ENCODE data around the gene NEK11.
"Not testable (repeated sequence)": the region's sequence is repeated elsewhere in the genome, so short reads cannot be mapped to it uniquely, and the experiment has no call there.

Gene NEK11

GRCh38 chr3:131315162-131315561, 288.5 kb downstream of the NEK11 start:
- no peak for DNase-seq

- DNase-seq: no peak
Measured at GRCh38 chr3:131317667-131318066, 291.0 kb downstream of the NEK11 start.

GRCh38 chr3:131323014-131323413, 296.3 kb downstream of the NEK11 start:
- no peak for DNase-seq

GRCh38 chr3:131323792-131324191, 297.1 kb downstream of the NEK11 start:
- no peak for DNase-seq

- DNase-seq: no peak
Measured at GRCh38 chr3:131324923-131325322, 298.2 kb downstream of the NEK11 start.

- DNase-seq: no peak
Measured at GRCh38 chr3:131326307-131326706, 299.6 kb downstream of the NEK11 start.

- no peak for DNase-seq
Measured at GRCh38 chr3:131328721-131329120, 302.0 kb downstream of the NEK11 start.

- no peak for DNase-seq
Measured at GRCh38 chr3:131329774-131330173, 303.1 kb downstream of the NEK11 start.

- peak; percentile 25 for DNase-seq
Measured at GRCh38 chr3:131331456-131332085, 304.9 kb downstream of the NEK11 start.

GRCh38 chr3:131338948-131339640, 312.4 kb downstream of the NEK11 start:
- DNase-seq: no peak

GRCh38 chr3:131341761-131342160, 315.1 kb downstream of the NEK11 start:
- DNase-seq: no peak

- no peak for DNase-seq
Measured at GRCh38 chr3:131348911-131349310, 322.2 kb downstream of the NEK11 start.

GRCh38 chr3:131349454-131349853, 322.8 kb downstream of the NEK11 start:
- DNase-seq: no peak

- no peak for DNase-seq
Measured at GRCh38 chr3:131349946-131350347, 323.3 kb downstream of the NEK11 start.

- DNase-seq: no peak
Measured at GRCh38 chr3:131350506-131350905, 323.8 kb downstream of the NEK11 start.

- DNase-seq: no peak
Measured at GRCh38 chr3:131353016-131353877, 326.6 kb downstream of the NEK11 start.

GRCh38 chr3:131353986-131354385, 327.3 kb downstream of the NEK11 start:
- no peak for DNase-seq

- DNase-seq: no peak
Measured at GRCh38 chr3:131356006-131356595, 329.4 kb downstream of the NEK11 start.

- no peak for DNase-seq
Measured at GRCh38 chr3:131357275-131357674, 330.6 kb downstream of the NEK11 start.

GRCh38 chr3:131360191-131360755, 333.6 kb downstream of the NEK11 start:
- DNase-seq: no peak

GRCh38 chr3:131361066-131361463, 334.4 kb downstream of the NEK11 start:
- not testable (repeated sequence) for DNase-seq

- peak; percentile 31 for DNase-seq
Measured at GRCh38 chr3:131361464-131362421, 335.1 kb downstream of the NEK11 start.

Data from NCI-H345 (cell line).